ENCODE data around the gene GGT1. TPM values are rescaled to one million over a fixed set of nuclear protein-coding genes. Genes with fewer than 3 reads are reported as not detected.
"Not testable (repeated sequence)": the region's sequence is repeated elsewhere in the genome, so short reads cannot be mapped to it uniquely, and the experiment has no call there.

Gene GGT1
- total RNA-seq, 1 donor from 2014 or later, result 2.0 TPM

DNA sequence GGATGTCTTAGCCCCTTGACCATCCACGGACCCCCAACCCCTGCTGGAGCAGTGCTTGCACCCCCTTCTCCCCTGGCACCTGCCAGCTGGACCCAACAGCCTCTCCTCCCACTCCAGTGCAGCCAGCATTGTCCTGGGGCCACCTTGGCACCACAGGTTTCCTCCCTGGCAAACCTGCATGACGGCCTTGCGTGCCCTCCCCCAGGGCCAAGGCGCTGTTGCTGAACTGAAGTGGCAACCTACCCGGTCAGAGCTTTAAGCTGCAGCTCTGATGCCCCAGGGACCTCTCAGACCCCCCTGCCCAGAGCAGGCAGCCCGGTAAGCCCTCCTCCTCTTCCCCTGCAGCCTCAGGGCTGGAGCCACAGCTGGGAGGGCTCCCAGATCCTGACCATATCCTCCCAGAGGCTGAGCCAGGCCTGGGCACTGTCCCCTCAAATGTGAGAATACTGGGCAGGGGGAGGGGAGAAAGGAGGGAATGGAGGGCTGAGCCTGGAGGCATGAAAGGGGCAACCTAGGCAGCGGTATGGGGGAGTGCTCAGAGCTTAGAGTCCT lies 8.3 kb upstream of the GGT1 start:
- intact Hi-C loops (cut with DNase I), result no loop called here
- peak; percentile 57 for DNase-seq (ENCODE audit: low spot score)

GRCh38 chr22:24595228-24595627 lies 7.8 kb upstream of the GGT1 start:
- intact Hi-C loops (cut with DNase I), result no loop called here
- peak; percentile 43 for DNase-seq (ENCODE audit: low spot score)

- intact Hi-C loops (cut with DNase I), result no loop called here
Observed at GRCh38 chr22:24595863-24596262, 7.1 kb upstream of the GGT1 start.

DNA sequence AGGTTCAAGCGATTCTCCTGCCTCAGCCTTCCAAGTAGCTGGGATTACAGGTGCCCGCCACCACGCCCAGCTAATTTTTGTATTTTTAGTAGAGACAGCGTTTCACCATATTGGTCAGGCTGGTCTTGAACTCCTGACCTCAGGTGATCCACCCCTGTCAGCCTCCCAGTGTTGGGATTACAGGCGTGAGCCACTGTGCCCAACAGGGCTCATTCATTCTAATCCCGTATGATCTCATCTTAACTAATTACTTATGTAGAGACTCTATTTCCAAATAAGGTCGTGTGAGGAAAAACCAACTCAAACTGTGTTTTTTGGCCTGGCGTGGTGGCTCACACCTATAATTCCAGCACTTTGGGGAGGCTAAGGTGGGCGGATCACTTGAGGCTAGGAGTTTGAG lies 5.9 kb upstream of the GGT1 start:
- DNase-seq (ENCODE audit: low spot score); intact Hi-C loops (cut with DNase I): not testable (repeated sequence)

More at GRCh38 chr22:24595863-24596262, 7.1 kb upstream of the GGT1 start:
- no peak for DNase-seq (ENCODE audit: low spot score)

- intact Hi-C loops (cut with DNase I), result no loop called here
- DNase-seq (ENCODE audit: low spot score), result no peak
Observed at GRCh38 chr22:24599514-24599913, 3.5 kb upstream of the GGT1 start.

GRCh38 chr22:24599958-24600715 lies 2.9 kb upstream of the GGT1 start:
- not testable (repeated sequence) for DNase-seq (ENCODE audit: low spot score)

DNA sequence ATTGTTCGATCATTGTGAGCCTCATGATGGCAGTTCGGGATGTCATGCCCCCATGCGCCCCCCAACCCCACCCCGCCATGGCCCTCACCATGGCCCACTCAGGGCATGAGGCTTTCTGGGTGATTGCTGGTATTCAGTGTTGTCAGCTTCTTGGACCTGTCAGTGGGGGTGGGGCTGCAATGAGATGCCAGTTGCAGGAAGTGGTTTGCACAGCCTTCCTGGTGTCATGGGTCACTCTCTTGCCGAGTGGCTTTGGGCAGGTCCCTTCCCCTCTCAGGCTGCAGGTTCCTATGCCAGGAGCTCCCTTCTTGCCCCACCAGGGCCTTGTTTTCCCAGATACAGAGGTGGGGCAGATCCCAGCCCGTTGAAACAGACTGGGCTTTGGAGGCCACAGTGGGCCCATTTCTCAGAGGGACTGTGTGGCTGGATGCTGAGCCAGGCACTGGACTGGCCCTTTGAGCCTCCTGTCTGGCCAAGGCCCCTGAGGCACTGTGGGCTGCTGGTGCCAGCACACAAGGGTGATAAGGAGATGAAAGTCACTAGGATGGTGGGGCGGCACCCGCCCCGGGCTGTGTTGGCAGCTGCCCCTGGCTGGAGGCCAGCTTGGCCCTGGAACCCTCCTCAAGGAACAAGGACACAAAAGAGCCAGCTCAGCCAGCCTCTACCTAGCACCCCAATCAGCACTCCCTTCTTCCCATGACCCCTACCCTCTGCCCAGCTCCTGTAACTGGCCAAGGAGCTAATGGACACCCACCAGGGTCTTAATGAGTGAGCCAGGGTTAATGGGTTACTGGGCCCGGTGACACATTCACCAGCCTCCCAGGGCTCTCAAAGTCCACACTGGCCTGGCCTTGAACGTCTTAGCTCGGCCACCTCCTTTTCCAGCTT lies 1.5 kb upstream of the GGT1 start:
- intact Hi-C loops (cut with DNase I), result no loop called here
- peak; percentile 80 for DNase-seq (ENCODE audit: low spot score)

More at GRCh38 chr22:24599958-24600715, 2.9 kb upstream of the GGT1 start:
- intact Hi-C loops (cut with DNase I), result not testable (repeated sequence)

GRCh38 chr22:24602105-24602749 lies 766 bp upstream of the GGT1 start:
- intact Hi-C loops (cut with DNase I); DNase-seq (ENCODE audit: low spot score): not testable (repeated sequence)

DNA sequence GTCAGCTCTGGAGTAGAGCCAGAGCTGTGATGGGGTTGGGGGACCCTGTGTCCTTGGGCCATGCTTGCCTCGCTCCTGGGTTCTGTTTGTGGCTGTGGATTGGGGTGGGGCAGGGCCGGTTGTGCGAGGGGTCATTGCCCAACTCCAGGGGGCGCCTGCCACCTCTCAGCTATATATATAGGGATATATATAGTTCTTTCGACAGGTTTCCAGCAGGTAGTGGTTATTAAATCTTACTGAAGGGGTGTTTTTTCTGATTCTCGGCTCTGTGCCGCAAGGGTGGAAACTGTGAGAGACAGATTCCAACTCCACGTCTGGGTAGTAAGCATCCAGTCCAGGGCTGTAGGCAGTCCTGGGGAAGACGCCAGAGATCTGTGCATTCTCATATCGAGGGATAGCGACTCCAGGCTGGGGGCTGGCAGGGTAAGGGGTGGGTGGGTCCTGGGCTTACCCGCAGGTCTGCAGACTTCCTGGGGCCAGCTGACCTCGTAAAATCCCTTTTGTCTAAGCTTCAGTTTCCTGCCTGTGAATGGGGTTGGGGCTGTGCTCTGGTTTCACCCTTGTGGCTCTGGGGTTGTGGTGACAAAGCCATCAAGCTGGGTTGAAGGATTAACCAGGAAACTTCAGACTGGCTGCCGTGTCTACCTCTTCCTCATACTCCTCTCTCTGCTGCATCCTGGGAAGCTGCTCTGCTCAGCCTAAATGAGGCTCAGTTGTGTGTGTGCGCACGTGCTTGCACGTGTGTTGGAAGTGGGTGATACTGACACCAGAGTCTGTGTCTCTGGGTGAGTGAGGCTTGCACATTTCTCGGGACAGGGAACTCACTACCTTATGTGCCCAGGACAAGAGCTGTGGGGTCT lies 1.0 kb downstream of the GGT1 start:
- DNase-seq (ENCODE audit: low spot score); intact Hi-C loops (cut with DNase I): not testable (repeated sequence)

- intact Hi-C loops (cut with DNase I); DNase-seq (ENCODE audit: low spot score): not testable (repeated sequence)
Observed at GRCh38 chr22:24606340-24606739, 3.3 kb downstream of the GGT1 start.

- intact Hi-C loops (cut with DNase I), result not testable (repeated sequence)
- peak; percentile 92 for DNase-seq (ENCODE audit: low spot score)
Observed at GRCh38 chr22:24607429-24607983, 4.5 kb downstream of the GGT1 start.

DNA sequence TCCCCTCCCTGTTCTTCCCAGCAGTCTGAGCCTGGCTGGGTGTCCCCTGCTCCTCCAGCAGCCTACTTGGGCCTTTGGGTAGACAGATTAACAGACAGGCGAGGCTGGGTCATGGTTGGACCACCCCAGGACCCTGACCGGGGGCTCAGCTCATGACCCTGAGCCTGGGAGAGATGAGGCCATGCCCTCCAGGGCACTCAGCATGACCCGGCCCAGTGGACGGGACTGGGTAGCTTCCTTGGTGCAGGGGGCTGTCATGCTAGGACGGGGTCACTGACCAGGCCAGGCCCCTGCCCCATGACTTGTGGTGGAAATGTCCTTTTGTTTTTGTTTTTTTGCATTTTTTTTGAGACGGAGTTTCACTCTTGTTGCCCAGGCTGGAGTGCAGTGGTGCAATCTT lies 5.3 kb downstream of the GGT1 start:
- intact Hi-C loops (cut with DNase I); DNase-seq (ENCODE audit: low spot score): not testable (repeated sequence)

DNA sequence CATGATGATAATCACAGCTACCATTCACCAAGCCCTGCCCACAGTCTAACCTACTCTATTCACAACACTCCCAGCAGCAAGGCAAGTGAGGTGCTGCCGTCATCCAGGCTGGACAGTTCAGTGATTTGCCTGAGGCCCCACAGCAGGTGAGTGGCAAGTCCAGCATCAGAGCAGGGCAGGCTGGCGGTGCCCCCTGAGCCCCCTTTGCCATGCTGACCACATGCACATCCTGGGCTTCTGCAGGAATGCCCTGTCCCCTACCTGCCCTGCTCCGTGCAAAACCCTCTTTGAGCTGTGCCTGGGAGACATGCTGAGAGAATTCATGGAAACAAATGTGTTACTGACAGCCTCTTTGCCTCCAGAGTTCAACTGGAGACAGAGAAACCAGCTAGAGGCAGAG lies 6.9 kb downstream of the GGT1 start:
- DNase-seq (ENCODE audit: low spot score); intact Hi-C loops (cut with DNase I): not testable (repeated sequence)

DNA sequence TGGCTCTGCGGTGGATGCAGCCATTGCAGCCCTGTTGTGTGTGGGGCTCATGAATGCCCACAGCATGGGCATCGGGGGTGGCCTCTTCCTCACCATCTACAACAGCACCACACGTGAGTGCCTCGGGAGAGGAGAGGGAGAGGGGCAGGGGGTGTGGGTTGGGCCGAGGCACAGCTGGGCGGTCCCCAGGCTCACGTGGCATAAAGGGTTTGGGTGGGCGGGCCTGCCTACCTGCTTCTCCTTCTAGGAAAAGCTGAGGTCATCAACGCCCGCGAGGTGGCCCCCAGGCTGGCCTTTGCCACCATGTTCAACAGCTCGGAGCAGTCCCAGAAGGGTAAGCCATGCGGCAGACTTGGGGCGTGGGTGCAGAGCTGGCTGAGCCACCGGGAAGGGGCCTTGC lies 11.8 kb downstream of the GGT1 start:
- intact Hi-C loops (cut with DNase I); DNase-seq (ENCODE audit: low spot score): not testable (repeated sequence)

- intact Hi-C loops (cut with DNase I), result not testable (repeated sequence)
Observed at GRCh38 chr22:24621244-24621643, 18.3 kb downstream of the GGT1 start.

DNA sequence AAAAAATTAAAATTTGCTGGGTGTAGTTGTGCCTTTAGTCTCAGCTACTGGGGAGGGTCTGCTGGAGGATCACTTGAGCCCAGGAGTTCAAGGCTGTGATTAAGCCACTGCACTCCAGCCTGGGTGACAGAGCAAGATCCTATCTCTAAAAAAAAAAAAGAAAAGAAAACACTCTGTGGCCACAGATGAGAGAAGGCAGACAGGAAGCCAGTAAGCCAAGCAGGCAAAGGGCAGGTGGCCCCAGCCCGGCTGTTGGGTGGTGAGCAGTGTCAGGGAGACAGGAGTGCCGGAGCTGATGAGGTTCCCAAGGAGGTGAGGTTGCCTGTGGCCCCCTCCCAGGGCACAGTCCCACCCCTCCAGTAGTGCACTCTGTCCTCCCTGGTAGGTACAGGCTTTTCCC lies 19.6 kb downstream of the GGT1 start:
- intact Hi-C loops (cut with DNase I); DNase-seq (ENCODE audit: low spot score): not testable (repeated sequence)

More at GRCh38 chr22:24621244-24621643, 18.3 kb downstream of the GGT1 start:
- DNase-seq (ENCODE audit: low spot score), result not testable (repeated sequence)

DNA sequence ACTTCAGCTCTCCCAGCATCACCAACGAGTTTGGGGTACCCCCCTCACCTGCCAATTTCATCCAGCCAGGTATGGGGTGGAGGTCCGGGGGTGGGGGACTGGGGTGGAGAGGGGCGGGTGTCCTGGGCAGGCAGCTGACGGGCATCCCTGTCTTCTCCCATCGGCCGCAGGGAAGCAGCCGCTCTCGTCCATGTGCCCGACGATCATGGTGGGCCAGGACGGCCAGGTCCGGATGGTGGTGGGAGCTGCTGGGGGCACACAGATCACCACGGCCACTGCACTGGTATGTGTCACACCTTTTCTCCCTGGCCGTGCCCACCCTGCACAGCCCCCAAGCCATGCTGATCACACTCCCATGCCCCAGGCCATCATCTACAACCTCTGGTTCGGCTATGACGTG lies 24.9 kb downstream of the GGT1 start:
- DNase-seq (ENCODE audit: low spot score); intact Hi-C loops (cut with DNase I): not testable (repeated sequence)

- not testable (repeated sequence) for DNase-seq (ENCODE audit: low spot score)
Observed at GRCh38 chr22:24629069-24629468, 26.1 kb downstream of the GGT1 start.

More at GRCh38 chr22:24629069-24629468, 26.1 kb downstream of the GGT1 start:
- intact Hi-C loops (cut with DNase I), result not testable (repeated sequence)
